Upper lobe of left lung (tissue), 4 donors: ENCODE data around the gene SPTLC1.

Source experiments
- CTCF ChIP-seq, 6 experiments: fragments of 450-650 bp in 4 of 6; fragments of 200-600 bp in 2 of 6; sonication (generic) in 2 of 6; IDR thresholded peaks; one replicate each; pipeline ENCODE4 v1.5.1; 2016 to 2019; ENCODE audit warnings: antibody characterized with exemption in 6 of 6
- EP300 ChIP-seq, 4 donors: sonication (generic); formaldehyde crosslinking; IDR thresholded peaks; one replicate each; pipeline ENCODE4 v1.5.1; 2017; ENCODE audit warnings: antibody characterized with exemption in 4 of 4, control low read depth in 2 of 4
- POLR2A ChIP-seq, 4 donors: fragments of 450-650 bp; IDR thresholded peaks; one replicate each; pipeline ENCODE4 v1.5.1; 2016 to 2017; ENCODE audit warnings: antibody characterized with exemption in 4 of 4, mild to moderate bottlenecking in 2 of 4
- POLR2AphosphoS5 ChIP-seq, 2 donors: sonication (generic); formaldehyde crosslinking; IDR thresholded peaks; one replicate each; pipeline ENCODE4 v1.5.1; 2017; ENCODE audit warnings: antibody characterized with exemption in 2 of 2

GRCh38 chr9:91992461-91993041 is 122.7 kb downstream of the SPTLC1 start:
- no peak for TF ChIP-seq CTCF (IDR thresholded peaks at IDR 0.05)
- TF ChIP-seq POLR2AphosphoS5 (IDR thresholded peaks at IDR 0.05), result no peak
- TF ChIP-seq POLR2A (IDR thresholded peaks at IDR 0.05), result no peak
- TF ChIP-seq EP300 (IDR thresholded peaks at IDR 0.05), result no peak
